Measurements from ENCODE around the gene SETBP1. TPM values are rescaled to one million over a fixed set of nuclear protein-coding genes. Genes with fewer than 3 reads are reported as not detected.
A peak's percentile ranks its signal among the peaks of the same experiment; 100 is the strongest.

SETBP1 gene
- 36.2 and 42.0 TPM in 2 replicates for total RNA-seq

GRCh38 chr18:44680273-44681075 is at the start of gene SETBP1:
TSS of gene SETBP1 (plus strand) at chr18:44680888. CDS start at chr18:44701347, 20,459 bp downstream.
- DNase-seq (ENCODE audit: low spot score) = peak; percentile 32
- Mint-ChIP-seq H3K4me1 (ENCODE audit: low read depth) (peaks cover 15% of the 10 kb centered on the region), H3K27me3 (ENCODE audit: insufficient read depth) (peaks cover 19% of the 10 kb centered on the region), H3K36me3 (ENCODE audit: low read depth) (peaks cover 6% of the 10 kb centered on the region), H3K4me3 (no peak within 1 kb of the TSS), H3K9me3 (no peaks in the 10 kb centered on the region), H3K27ac (peak within 1 kb of the TSS; percentile 95)
- intact Hi-C loops (cut with micrococcal nuclease) = loop anchor here (1.0 to 5.0 kb wide), 5 partner anchors 20 to 702 kb away; no protein-coding TSS in a partner anchor

- H3K4me3 Mint-ChIP-seq = no peak overlapping the region
- no peak for DNase-seq (ENCODE audit: low spot score)
- H3K27ac Mint-ChIP-seq = no peak overlapping the region
- peaks cover 5% of the 10 kb centered on the region for H3K9me3 Mint-ChIP-seq
- H3K36me3 Mint-ChIP-seq (ENCODE audit: low read depth) = no peaks in the 10 kb centered on the region
- H3K27me3 Mint-ChIP-seq (ENCODE audit: insufficient read depth) = peaks cover 6% of the 10 kb centered on the region
- peaks cover 26% of the 10 kb centered on the region for H3K4me1 Mint-ChIP-seq (ENCODE audit: low read depth)
- intact Hi-C loops (cut with micrococcal nuclease) = no loop called here
Observed at GRCh38 chr18:44632469-44633145, 48.1 kb upstream of the SETBP1 start.

DNA sequence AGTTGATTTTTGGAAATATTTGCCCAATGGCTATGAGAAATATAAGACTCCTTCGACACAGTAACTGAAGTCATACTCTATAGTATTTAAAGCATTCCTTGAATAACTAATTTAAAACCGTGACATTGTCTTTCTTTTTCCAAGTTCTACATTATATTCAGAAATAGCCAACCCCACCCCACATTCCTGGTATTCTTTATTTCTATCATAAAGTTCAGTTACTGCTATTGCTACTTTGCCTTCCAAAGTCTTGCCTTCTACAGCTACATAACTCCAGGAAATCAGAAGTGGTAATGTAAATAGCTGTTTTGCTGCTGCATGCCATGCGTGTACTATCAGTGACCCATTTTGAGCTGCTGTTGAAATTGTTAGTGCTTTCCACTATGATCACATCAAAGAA is 45.1 kb upstream of the SETBP1 start:
- peaks cover 5% of the 10 kb centered on the region for H3K9me3 Mint-ChIP-seq
- H3K27me3 Mint-ChIP-seq (ENCODE audit: insufficient read depth) = peaks cover 4% of the 10 kb centered on the region
- intact Hi-C loops (cut with micrococcal nuclease) = no loop called here
- peaks cover 26% of the 10 kb centered on the region for H3K4me1 Mint-ChIP-seq (ENCODE audit: low read depth)
- DNase-seq (ENCODE audit: low spot score) = no peak
- H3K36me3 Mint-ChIP-seq (ENCODE audit: low read depth) = no peaks in the 10 kb centered on the region
- no peak overlapping the region for H3K4me3 Mint-ChIP-seq
- H3K27ac Mint-ChIP-seq = no peak overlapping the region

- H3K27ac Mint-ChIP-seq = no peak overlapping the region
- no peak overlapping the region for H3K4me3 Mint-ChIP-seq
- peaks cover 26% of the 10 kb centered on the region for H3K4me1 Mint-ChIP-seq (ENCODE audit: low read depth)
- H3K36me3 Mint-ChIP-seq (ENCODE audit: low read depth) = no peaks in the 10 kb centered on the region
- no peak for DNase-seq (ENCODE audit: low spot score)
- intact Hi-C loops (cut with micrococcal nuclease) = no loop called here
- H3K9me3 Mint-ChIP-seq = peaks cover 5% of the 10 kb centered on the region
- peaks cover 7% of the 10 kb centered on the region for H3K27me3 Mint-ChIP-seq (ENCODE audit: insufficient read depth)
Observed at GRCh38 chr18:44636241-44636640, 44.4 kb upstream of the SETBP1 start.

GRCh38 chr18:44637210-44638033 is 43.3 kb upstream of the SETBP1 start:
- intact Hi-C loops (cut with micrococcal nuclease) = no loop called here
- DNase-seq (ENCODE audit: low spot score) = no peak

GRCh38 chr18:44638034-44638540 is 42.6 kb upstream of the SETBP1 start:
- Mint-ChIP-seq H3K27me3 (ENCODE audit: insufficient read depth) (peaks cover 11% of the 10 kb centered on the region), H3K4me1 (ENCODE audit: low read depth) (peaks cover 26% of the 10 kb centered on the region), H3K9me3 (no peaks in the 10 kb centered on the region), H3K27ac (no peak overlapping the region), H3K4me3 (no peak overlapping the region), H3K36me3 (ENCODE audit: low read depth) (no peaks in the 10 kb centered on the region)
- intact Hi-C loops (cut with micrococcal nuclease) = no loop called here
- no peak for DNase-seq (ENCODE audit: low spot score)

More at GRCh38 chr18:44637210-44638033, 43.3 kb upstream of the SETBP1 start:
- no peaks in the 10 kb centered on the region for H3K36me3 Mint-ChIP-seq (ENCODE audit: low read depth)
- no peaks in the 10 kb centered on the region for H3K9me3 Mint-ChIP-seq
- H3K4me3 Mint-ChIP-seq = no peak overlapping the region
- peaks cover 8% of the 10 kb centered on the region for H3K27me3 Mint-ChIP-seq (ENCODE audit: insufficient read depth)
- no peak overlapping the region for H3K27ac Mint-ChIP-seq
- H3K4me1 Mint-ChIP-seq (ENCODE audit: low read depth) = peaks cover 26% of the 10 kb centered on the region

- peaks cover 26% of the 10 kb centered on the region for H3K4me1 Mint-ChIP-seq (ENCODE audit: low read depth)
- H3K9me3 Mint-ChIP-seq = no peaks in the 10 kb centered on the region
- intact Hi-C loops (cut with micrococcal nuclease) = no loop called here
- DNase-seq (ENCODE audit: low spot score) = no peak
- no peak overlapping the region for H3K4me3 Mint-ChIP-seq
- no peaks in the 10 kb centered on the region for H3K36me3 Mint-ChIP-seq (ENCODE audit: low read depth)
- H3K27me3 Mint-ChIP-seq (ENCODE audit: insufficient read depth) = peaks cover 9% of the 10 kb centered on the region
- no peak overlapping the region for H3K27ac Mint-ChIP-seq
Observed at GRCh38 chr18:44638811-44639210, 41.9 kb upstream of the SETBP1 start.

DNA sequence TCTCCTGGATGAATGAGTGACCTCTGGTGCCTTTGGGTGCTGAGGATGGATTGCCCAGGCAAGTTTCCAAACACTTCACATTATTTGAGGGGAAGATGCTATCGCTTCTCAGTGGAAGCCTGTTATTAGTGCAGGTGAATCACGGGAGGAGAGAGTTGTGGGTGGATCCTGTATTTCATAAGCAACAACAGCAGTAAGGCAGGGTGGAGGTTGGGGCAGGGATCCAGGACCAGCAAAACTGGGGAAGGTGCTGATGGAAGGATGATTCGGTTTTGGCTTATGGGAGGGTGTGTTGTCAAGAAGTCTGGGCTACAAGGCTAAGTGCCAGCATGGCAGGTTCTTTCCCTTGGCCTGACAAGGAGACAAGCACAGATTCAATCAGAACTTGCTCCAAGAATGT is 37.7 kb upstream of the SETBP1 start:
- Mint-ChIP-seq H3K4me3 (no peak overlapping the region), H3K4me1 (ENCODE audit: low read depth) (peaks cover 4% of the 10 kb centered on the region), H3K27me3 (ENCODE audit: insufficient read depth) (peaks cover 9% of the 10 kb centered on the region), H3K27ac (no peak overlapping the region), H3K9me3 (no peaks in the 10 kb centered on the region), H3K36me3 (ENCODE audit: low read depth) (no peaks in the 10 kb centered on the region)
- intact Hi-C loops (cut with micrococcal nuclease) = no loop called here
- DNase-seq (ENCODE audit: low spot score) = no peak

GRCh38 chr18:44651478-44651877 is 29.2 kb upstream of the SETBP1 start:
- no peak overlapping the region for H3K27ac Mint-ChIP-seq
- H3K27me3 Mint-ChIP-seq (ENCODE audit: insufficient read depth) = peaks cover 3% of the 10 kb centered on the region
- no peaks in the 10 kb centered on the region for H3K36me3 Mint-ChIP-seq (ENCODE audit: low read depth)
- H3K4me1 Mint-ChIP-seq (ENCODE audit: low read depth) = no peaks in the 10 kb centered on the region
- no peak overlapping the region for H3K4me3 Mint-ChIP-seq
- DNase-seq (ENCODE audit: low spot score) = no peak
- no peaks in the 10 kb centered on the region for H3K9me3 Mint-ChIP-seq
- intact Hi-C loops (cut with micrococcal nuclease) = no loop called here

- Mint-ChIP-seq H3K27ac (no peak overlapping the region), H3K4me1 (ENCODE audit: low read depth) (no peaks in the 10 kb centered on the region), H3K4me3 (no peak overlapping the region), H3K9me3 (no peaks in the 10 kb centered on the region), H3K36me3 (ENCODE audit: low read depth) (no peaks in the 10 kb centered on the region), H3K27me3 (ENCODE audit: insufficient read depth) (peaks cover 5% of the 10 kb centered on the region)
- DNase-seq (ENCODE audit: low spot score) = no peak
- intact Hi-C loops (cut with micrococcal nuclease) = no loop called here
Observed at GRCh38 chr18:44651918-44652572, 28.6 kb upstream of the SETBP1 start.

- Mint-ChIP-seq H3K36me3 (ENCODE audit: low read depth) (no peaks in the 10 kb centered on the region), H3K4me1 (ENCODE audit: low read depth) (no peaks in the 10 kb centered on the region), H3K9me3 (no peaks in the 10 kb centered on the region), H3K4me3 (no peak overlapping the region), H3K27me3 (ENCODE audit: insufficient read depth) (peaks cover 5% of the 10 kb centered on the region), H3K27ac (no peak overlapping the region)
- intact Hi-C loops (cut with micrococcal nuclease) = no loop called here
- DNase-seq (ENCODE audit: low spot score) = no peak
Observed at GRCh38 chr18:44652722-44653121, 28.0 kb upstream of the SETBP1 start.

DNA sequence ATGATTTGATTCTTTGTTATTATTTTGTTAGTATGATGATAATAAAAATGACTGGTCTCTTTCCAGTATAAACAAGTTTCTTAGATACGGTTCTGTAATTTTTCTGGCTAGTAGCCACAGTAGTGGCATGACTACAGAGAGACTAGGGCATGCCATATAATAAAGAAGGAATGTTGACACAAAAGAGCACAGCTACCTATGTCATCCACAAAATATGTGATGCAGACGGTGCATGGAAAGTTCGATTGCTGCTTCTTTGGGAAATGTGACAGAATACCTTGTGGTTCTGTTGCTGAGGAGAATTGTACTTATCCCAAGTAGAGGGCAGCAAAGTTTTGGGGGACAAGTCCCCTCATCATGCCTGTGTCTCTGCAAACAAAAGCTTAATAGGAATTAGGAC is 26.1 kb upstream of the SETBP1 start:
- H3K9me3 Mint-ChIP-seq = no peaks in the 10 kb centered on the region
- no peaks in the 10 kb centered on the region for H3K4me1 Mint-ChIP-seq (ENCODE audit: low read depth)
- no peak for DNase-seq (ENCODE audit: low spot score)
- peaks cover 11% of the 10 kb centered on the region for H3K27me3 Mint-ChIP-seq (ENCODE audit: insufficient read depth)
- H3K4me3 Mint-ChIP-seq = no peak overlapping the region
- no peak overlapping the region for H3K27ac Mint-ChIP-seq
- H3K36me3 Mint-ChIP-seq (ENCODE audit: low read depth) = no peaks in the 10 kb centered on the region
- intact Hi-C loops (cut with micrococcal nuclease) = no loop called here

Data from activated T-helper 1 cell treated with anti-CD3 and anti-CD28 coated beads, Interleukin-12 subunit alpha, Interleukin-12 subunit beta, Interleukin-2, Interleukin-4 antibody, amounts not matched to agents 30 ng/mL and 10 ng/mL and 1 ng/mL, durations not matched to agents 14 hours and 24 hours and 36 hours (primary cell).